ENCODE measurements around the gene ERGIC1.
"Not testable (repeated sequence)": the region's sequence is repeated elsewhere in the genome, so short reads cannot be mapped to it uniquely, and the experiment has no call there.

ERGIC1 gene

DNA sequence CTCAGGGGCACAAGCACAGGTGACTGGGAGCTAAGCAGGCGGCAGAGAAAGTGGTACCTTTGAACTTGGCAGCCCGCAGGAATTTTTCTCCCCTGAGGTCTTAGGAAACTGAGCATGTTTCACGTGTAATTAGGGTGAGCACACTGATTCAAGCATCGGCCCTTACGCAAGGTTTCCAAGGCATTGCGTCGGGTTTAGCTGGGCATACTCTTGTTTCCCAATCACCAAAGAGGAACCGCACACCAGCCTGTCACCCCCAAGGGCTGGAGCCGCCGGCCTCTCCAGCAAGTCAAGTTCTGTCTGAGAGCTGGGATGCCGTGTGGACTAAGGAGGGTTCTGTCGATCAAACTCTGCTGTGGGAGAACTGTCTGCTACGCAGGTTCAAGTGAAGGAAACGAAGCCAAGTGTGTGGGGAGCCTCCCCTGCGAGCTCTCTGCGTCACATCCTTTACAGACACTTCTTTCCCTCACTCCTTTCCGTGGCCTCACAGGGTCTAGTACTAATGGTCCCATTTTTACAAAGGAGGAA is 53.0 kb downstream of the ERGIC1 start:
- Histone ChIP-seq H3K9me3 (ENCODE audit: control insufficient read depth in 5 of 5, low read length in 5 of 5) (no peaks in the 10 kb centered on the region), H3K27me3 (ENCODE audit: control insufficient read depth in 5 of 5, insufficient read depth in 4 of 5, low read length in 5 of 5) (no peaks in the 10 kb centered on the region), H3K9ac (ENCODE audit: low read length in 5 of 5) (peak overlapping the region in 4 of 5 donors; percentile 33 to 64 (median 50)), H3K4me1 (ENCODE audit: control insufficient read depth in 5 of 5, insufficient read depth in 5 of 5, low read length in 5 of 5) (peaks cover 12 to 63% (median 58%) of the 10 kb centered on the region in 5 donors), H3K4me3 (ENCODE audit: low read depth in 1 of 5, low read length in 5 of 5) (peak overlapping the region in 3 of 5 donors; percentile 18 to 30 (median 23)), H3K36me3 (ENCODE audit: control insufficient read depth in 5 of 5, insufficient read depth in 5 of 5, low read length in 5 of 5) (peaks cover 0 to 12% (median 8%) of the 10 kb centered on the region in 5 donors), H3K27ac (ENCODE audit: low read depth, low read length) (peak overlapping the region; percentile 79)

DNA sequence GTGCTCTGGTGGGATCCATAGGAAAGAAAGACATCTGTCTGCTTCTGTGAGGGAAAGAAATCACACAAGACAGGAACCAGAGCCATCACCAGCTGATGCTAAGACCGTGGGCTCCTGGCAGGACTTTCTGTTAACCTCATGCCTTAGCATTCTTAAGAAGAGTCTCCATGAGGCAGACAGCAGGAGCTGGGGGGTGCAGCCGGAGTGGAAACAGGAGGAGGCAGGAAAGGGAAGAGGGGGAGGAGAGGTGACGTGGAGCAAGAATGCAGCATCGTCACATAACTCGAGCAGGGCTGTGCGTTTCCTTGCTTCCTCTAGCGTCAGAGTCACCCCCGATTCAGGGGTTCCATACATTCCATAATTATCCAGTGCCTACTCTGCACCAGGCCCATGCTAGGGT is 53.6 kb downstream of the ERGIC1 start:
- Histone ChIP-seq H3K27ac (ENCODE audit: low read depth, low read length) (peak overlapping the region; percentile 79), H3K9ac (ENCODE audit: low read length in 5 of 5) (peak overlapping the region in 3 of 5 donors; percentile 40 to 64 (median 59)), H3K4me3 (ENCODE audit: low read depth in 1 of 5, low read length in 5 of 5) (peak overlapping the region in 2 of 5 donors; percentile 18 to 23), H3K9me3 (ENCODE audit: control insufficient read depth in 5 of 5, low read length in 5 of 5) (no peaks in the 10 kb centered on the region), H3K27me3 (ENCODE audit: control insufficient read depth in 5 of 5, insufficient read depth in 4 of 5, low read length in 5 of 5) (no peaks in the 10 kb centered on the region), H3K4me1 (ENCODE audit: control insufficient read depth in 5 of 5, insufficient read depth in 5 of 5, low read length in 5 of 5) (peaks cover 12 to 63% (median 58%) of the 10 kb centered on the region in 5 donors), H3K36me3 (ENCODE audit: control insufficient read depth in 5 of 5, insufficient read depth in 5 of 5, low read length in 5 of 5) (peaks cover 0 to 12% (median 8%) of the 10 kb centered on the region in 5 donors)

DNA sequence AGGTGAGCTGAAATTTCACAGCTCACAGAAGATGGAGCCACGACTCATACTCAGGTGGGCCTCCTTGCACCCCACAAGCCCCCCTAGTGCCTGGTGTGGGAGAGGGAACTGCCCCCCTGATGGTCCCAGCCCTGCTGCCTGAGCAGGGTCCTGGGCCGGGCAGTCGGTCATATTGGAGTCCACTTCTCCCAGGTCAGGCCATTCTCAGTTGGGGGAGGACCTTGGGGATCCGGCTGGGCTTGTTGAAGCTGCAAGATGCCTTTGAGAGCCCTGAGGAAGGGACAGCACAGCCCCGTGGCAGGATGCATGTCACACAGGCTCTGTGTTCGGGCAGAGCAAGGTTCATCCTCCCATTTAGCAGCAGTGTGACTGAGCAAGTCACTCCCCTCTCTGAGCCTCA is 56.6 kb downstream of the ERGIC1 start:
- no peaks in the 10 kb centered on the region for H3K27me3 ChIP-seq (ENCODE audit: control insufficient read depth in 5 of 5, insufficient read depth in 4 of 5, low read length in 5 of 5)
- H3K27ac ChIP-seq (ENCODE audit: low read depth, low read length): peak overlapping the region; percentile 95
- H3K9me3 ChIP-seq (ENCODE audit: control insufficient read depth in 5 of 5, low read length in 5 of 5): no peaks in the 10 kb centered on the region
- peaks cover 0 to 12% (median 8%) of the 10 kb centered on the region in 5 donors for H3K36me3 ChIP-seq (ENCODE audit: control insufficient read depth in 5 of 5, insufficient read depth in 5 of 5, low read length in 5 of 5)
- H3K4me3 ChIP-seq (ENCODE audit: low read depth in 1 of 5, low read length in 5 of 5): no peak overlapping the region
- H3K4me1 ChIP-seq (ENCODE audit: control insufficient read depth in 5 of 5, insufficient read depth in 5 of 5, low read length in 5 of 5): peaks cover 14 to 56% (median 53%) of the 10 kb centered on the region in 5 donors
- H3K9ac ChIP-seq (ENCODE audit: low read length in 5 of 5): no peak overlapping the region

DNA sequence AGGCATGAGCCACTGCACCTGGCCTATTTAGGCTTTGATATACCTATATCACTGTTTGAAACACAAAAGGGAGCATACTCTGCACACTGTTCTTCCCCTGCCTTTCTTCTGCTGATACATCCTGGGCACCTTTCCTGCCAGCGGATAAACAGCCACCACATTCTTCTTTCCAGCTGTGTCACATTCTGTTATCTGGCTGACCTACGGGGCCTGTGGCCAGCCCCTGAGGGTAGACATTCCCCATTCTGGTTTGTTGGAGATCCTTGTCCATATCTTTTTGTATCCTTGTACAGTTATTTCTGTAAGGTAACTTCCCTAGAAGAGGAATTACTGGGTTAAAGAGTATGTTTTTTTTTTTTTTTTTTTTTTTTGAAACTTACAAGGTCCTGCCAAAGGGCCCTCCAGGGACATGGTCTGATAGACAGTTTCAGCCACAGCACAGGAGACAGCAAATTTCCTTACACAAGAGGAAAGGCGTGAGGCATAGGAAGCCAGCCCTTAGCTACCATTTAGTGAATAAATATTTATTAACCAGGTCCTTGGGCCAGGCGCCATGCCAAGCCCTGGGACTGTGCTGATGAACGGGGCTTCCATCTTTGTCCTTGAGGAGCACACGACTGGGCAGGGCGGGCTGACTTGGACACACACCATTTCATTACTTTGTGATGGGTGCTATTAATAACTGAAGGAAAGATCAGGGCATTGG is 57.8 kb downstream of the ERGIC1 start:
- H3K9ac ChIP-seq (ENCODE audit: low read length in 5 of 5): peak overlapping the region in 4 of 5 donors; percentile 31 to 68 (median 51)
- no peaks in the 10 kb centered on the region for H3K27me3 ChIP-seq (ENCODE audit: control insufficient read depth in 5 of 5, insufficient read depth in 4 of 5, low read length in 5 of 5)
- no peaks in the 10 kb centered on the region for H3K9me3 ChIP-seq (ENCODE audit: control insufficient read depth in 5 of 5, low read length in 5 of 5)
- H3K27ac ChIP-seq (ENCODE audit: low read depth, low read length): peak overlapping the region; percentile 95
- peaks cover 14 to 54% (median 47%) of the 10 kb centered on the region in 5 donors for H3K4me1 ChIP-seq (ENCODE audit: control insufficient read depth in 5 of 5, insufficient read depth in 5 of 5, low read length in 5 of 5)
- H3K4me3 ChIP-seq (ENCODE audit: low read depth in 1 of 5, low read length in 5 of 5): peak overlapping the region in 2 of 5 donors; percentile 2 to 17
- peaks cover 0 to 14% (median 8%) of the 10 kb centered on the region in 5 donors for H3K36me3 ChIP-seq (ENCODE audit: control insufficient read depth in 5 of 5, insufficient read depth in 5 of 5, low read length in 5 of 5)

DNA sequence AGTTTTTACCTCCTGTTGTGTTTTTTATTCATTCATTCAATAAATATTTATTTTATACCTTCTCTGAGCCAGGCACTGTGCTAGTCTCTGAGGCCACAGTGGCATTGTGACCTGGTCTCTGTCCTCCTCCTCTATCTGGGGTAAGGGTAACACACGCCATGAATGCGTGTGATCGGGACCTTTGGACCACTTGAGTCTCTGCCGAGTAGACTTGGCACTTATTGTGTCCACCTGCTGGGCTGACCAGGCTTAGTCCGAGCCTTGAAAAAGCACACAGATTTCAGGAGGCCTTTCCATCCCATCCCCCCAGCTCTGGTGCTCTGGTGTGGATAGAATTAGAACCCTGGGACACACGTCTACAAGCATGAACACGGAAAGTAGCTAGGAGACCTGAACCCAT is 58.7 kb downstream of the ERGIC1 start:
- no peaks in the 10 kb centered on the region for H3K27me3 ChIP-seq (ENCODE audit: control insufficient read depth in 5 of 5, insufficient read depth in 4 of 5, low read length in 5 of 5)
- H3K4me1 ChIP-seq (ENCODE audit: control insufficient read depth in 5 of 5, insufficient read depth in 5 of 5, low read length in 5 of 5): peaks cover 12 to 49% (median 45%) of the 10 kb centered on the region in 5 donors
- peak overlapping the region in 2 of 5 donors; percentile 46 to 68 for H3K9ac ChIP-seq (ENCODE audit: low read length in 5 of 5)
- H3K9me3 ChIP-seq (ENCODE audit: control insufficient read depth in 5 of 5, low read length in 5 of 5): no peaks in the 10 kb centered on the region
- peak overlapping the region; percentile 95 for H3K27ac ChIP-seq (ENCODE audit: low read depth, low read length)
- H3K36me3 ChIP-seq (ENCODE audit: control insufficient read depth in 5 of 5, insufficient read depth in 5 of 5, low read length in 5 of 5): peaks cover 0 to 19% (median 8%) of the 10 kb centered on the region in 5 donors
- no peak overlapping the region for H3K4me3 ChIP-seq (ENCODE audit: low read depth in 1 of 5, low read length in 5 of 5)

DNA sequence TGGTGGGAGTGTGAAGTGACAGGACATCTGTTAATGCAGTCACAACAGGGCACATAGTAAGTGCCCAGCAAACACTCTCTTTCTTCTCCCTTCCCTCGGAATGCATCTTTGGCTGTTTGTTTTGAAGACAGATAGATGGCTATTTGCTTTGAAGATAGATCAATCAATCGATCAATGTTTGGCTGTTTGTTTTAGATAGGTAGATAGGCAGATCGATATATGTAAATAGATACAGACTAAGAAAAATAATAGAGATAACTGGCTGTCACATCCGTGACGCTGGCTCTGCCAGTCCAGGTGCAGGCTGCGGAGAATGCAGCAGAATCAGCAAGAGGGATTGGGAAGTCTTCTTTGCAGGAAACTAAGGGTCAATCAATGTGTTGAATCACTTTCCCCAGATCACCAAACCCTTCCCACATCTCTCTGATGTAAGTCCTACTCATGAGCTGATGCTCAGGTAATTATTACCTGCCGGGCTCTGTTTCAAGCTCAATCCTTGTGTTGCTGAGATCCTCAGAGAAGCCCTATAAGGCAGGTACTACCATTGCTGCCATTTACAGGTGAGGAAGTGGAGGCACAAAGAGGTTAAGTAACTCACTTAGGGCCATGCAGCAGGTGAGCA is 60.8 kb downstream of the ERGIC1 start:
- Histone ChIP-seq H3K9ac (ENCODE audit: low read length in 5 of 5) (peak overlapping the region in 1 of 5 donors; percentile 28), H3K4me3 (ENCODE audit: low read depth in 1 of 5, low read length in 5 of 5) (no peak overlapping the region), H3K9me3 (ENCODE audit: control insufficient read depth in 5 of 5, low read length in 5 of 5) (no peaks in the 10 kb centered on the region), H3K27ac (ENCODE audit: low read depth, low read length) (no peak overlapping the region), H3K4me1 (ENCODE audit: control insufficient read depth in 5 of 5, insufficient read depth in 5 of 5, low read length in 5 of 5) (peaks cover 14 to 53% (median 44%) of the 10 kb centered on the region in 5 donors), H3K36me3 (ENCODE audit: control insufficient read depth in 5 of 5, insufficient read depth in 5 of 5, low read length in 5 of 5) (peaks cover 0 to 29% (median 11%) of the 10 kb centered on the region in 5 donors), H3K27me3 (ENCODE audit: control insufficient read depth in 5 of 5, insufficient read depth in 4 of 5, low read length in 5 of 5) (no peaks in the 10 kb centered on the region)

DNA sequence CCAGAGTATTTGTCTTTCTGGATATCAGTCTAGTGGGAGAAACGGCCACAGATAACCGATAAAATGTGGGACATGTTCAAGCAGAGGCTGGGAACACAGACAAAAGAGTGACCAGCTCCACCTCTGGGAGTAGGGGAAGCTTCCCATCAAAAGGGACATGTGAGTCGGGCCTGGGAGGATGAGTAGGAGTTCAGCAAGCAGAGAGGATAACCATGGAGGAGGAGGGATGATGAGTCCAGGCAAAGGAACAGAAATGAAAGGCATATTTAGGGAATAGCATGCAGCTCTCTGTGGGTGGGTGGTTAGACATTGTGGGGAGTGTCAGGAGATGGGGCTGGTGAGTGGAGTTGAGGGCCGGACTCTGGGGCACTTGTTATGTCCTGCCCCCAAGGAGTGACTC is 61.5 kb downstream of the ERGIC1 start:
- no peak overlapping the region for H3K9ac ChIP-seq (ENCODE audit: low read length in 5 of 5)
- H3K4me1 ChIP-seq (ENCODE audit: control insufficient read depth in 5 of 5, insufficient read depth in 5 of 5, low read length in 5 of 5): peaks cover 14 to 52% (median 42%) of the 10 kb centered on the region in 5 donors
- no peak overlapping the region for H3K27ac ChIP-seq (ENCODE audit: low read depth, low read length)
- H3K4me3 ChIP-seq (ENCODE audit: low read depth in 1 of 5, low read length in 5 of 5): no peak overlapping the region
- H3K27me3 ChIP-seq (ENCODE audit: control insufficient read depth in 5 of 5, insufficient read depth in 4 of 5, low read length in 5 of 5): no peaks in the 10 kb centered on the region
- H3K36me3 ChIP-seq (ENCODE audit: control insufficient read depth in 5 of 5, insufficient read depth in 5 of 5, low read length in 5 of 5): peaks cover 0 to 36% (median 13%) of the 10 kb centered on the region in 5 donors
- no peaks in the 10 kb centered on the region for H3K9me3 ChIP-seq (ENCODE audit: control insufficient read depth in 5 of 5, low read length in 5 of 5)

DNA sequence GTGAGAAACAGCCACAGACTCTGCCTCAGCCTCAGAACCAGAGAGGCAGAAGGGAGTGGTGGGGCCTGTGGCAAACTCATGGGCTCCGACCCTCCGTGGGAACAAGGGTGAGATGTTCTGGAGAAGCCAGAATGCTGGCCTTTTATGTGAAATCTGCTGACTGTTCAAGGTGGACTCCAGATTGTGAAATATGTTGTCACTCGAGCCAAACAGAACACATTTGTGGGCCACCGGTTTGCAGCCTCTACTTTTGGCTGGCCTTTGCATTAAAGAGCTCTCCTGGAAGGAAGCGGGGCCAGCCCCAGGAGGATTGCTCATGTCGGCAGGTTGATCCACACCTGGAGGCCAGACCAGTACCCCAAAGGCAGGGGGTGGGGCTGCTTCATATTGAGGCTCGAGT is 62.4 kb downstream of the ERGIC1 start:
- Histone ChIP-seq H3K9ac (ENCODE audit: low read length in 5 of 5) (peak overlapping the region in 1 of 5 donors; percentile 46), H3K27me3 (ENCODE audit: control insufficient read depth in 5 of 5, insufficient read depth in 4 of 5, low read length in 5 of 5) (no peaks in the 10 kb centered on the region), H3K9me3 (ENCODE audit: control insufficient read depth in 5 of 5, low read length in 5 of 5) (no peaks in the 10 kb centered on the region), H3K4me1 (ENCODE audit: control insufficient read depth in 5 of 5, insufficient read depth in 5 of 5, low read length in 5 of 5) (peaks cover 14 to 43% (median 33%) of the 10 kb centered on the region in 5 donors), H3K27ac (ENCODE audit: low read depth, low read length) (peak overlapping the region; percentile 89), H3K4me3 (ENCODE audit: low read depth in 1 of 5, low read length in 5 of 5) (no peak overlapping the region), H3K36me3 (ENCODE audit: control insufficient read depth in 5 of 5, insufficient read depth in 5 of 5, low read length in 5 of 5) (peaks cover 0 to 35% (median 14%) of the 10 kb centered on the region in 5 donors)

DNA sequence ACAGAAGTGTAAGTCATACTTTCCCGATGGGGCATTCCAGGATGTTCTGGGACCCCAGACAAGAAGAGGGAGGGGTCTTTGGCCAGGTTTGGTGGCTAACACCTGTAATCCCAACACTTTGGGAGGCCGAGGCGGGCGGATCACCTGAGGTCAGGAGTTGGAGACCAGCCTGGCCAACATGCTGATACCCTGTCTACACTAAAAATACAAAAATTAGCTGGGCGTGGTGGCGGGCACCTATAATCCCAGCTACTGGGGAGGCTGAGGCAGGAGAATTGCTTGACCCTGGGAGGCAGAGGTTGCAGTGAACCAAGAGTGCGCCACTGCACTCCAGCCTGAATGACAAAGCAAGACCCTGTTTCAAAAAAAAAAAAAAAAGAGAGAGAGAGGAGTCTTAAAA is 63.0 kb downstream of the ERGIC1 start:
- peaks cover 13 to 39% (median 28%) of the 10 kb centered on the region in 5 donors for H3K4me1 ChIP-seq (ENCODE audit: control insufficient read depth in 5 of 5, insufficient read depth in 5 of 5, low read length in 5 of 5)

More for the DNA sequence above, 63.0 kb downstream of the ERGIC1 start:
- not testable (repeated sequence) for H3K9me3 ChIP-seq (ENCODE audit: control insufficient read depth in 5 of 5, low read length in 5 of 5); H3K27me3 ChIP-seq (ENCODE audit: control insufficient read depth in 5 of 5, insufficient read depth in 4 of 5, low read length in 5 of 5)
- Histone ChIP-seq H3K36me3 (ENCODE audit: control insufficient read depth in 5 of 5, insufficient read depth in 5 of 5, low read length in 5 of 5) (peaks cover 0 to 37% (median 14%) of the 10 kb centered on the region in 5 donors), H3K4me3 (ENCODE audit: low read depth in 1 of 5, low read length in 5 of 5) (peak overlapping the region in 2 of 5 donors; percentile 35 to 44), H3K27ac (ENCODE audit: low read depth, low read length) (peak overlapping the region; percentile 89), H3K9ac (ENCODE audit: low read length in 5 of 5) (peak overlapping the region in 1 of 5 donors; percentile 46)

All from subcutaneous abdominal adipose tissue (tissue), 5 donors.